GM12891 (cell line): ENCODE results near the gene RPS21.

Experiments
- DNase-seq: peaks from one replicate; pipeline ENCODE4 v3.0.0; 2011; ENCODE audit warnings: low spot score; ENCODE audit not compliant: insufficient read length
- FAIRE-seq: peaks from 2 replicates; lab custom pipeline; 2011; peaks lifted over from hg19 to GRCh38; lab: Jason Lieb, UNC
- PAX5 ChIP-seq: IDR thresholded peaks from 2 replicates; pipeline ENCODE4 v1.6.1; 2011; ENCODE audit warnings: low read length, moderate library complexity, mild to moderate bottlenecking; ENCODE audit not compliant: insufficient read depth, severe bottlenecking
- POLR2A ChIP-seq: IDR thresholded peaks from 2 replicates; pipeline ENCODE4 v1.6.1; 2011; ENCODE audit warnings: low read depth, low read length, control low read depth
- POLR2AphosphoS5 ChIP-seq: IDR thresholded peaks from 2 replicates; pipeline ENCODE4 v1.6.1; 2011; ENCODE audit warnings: low read depth, low read length, control low read depth
- POU2F2 ChIP-seq: IDR thresholded peaks from 2 replicates; pipeline ENCODE4 v1.6.1; 2011; ENCODE audit warnings: low read depth, mild to moderate bottlenecking, control low read depth, low read length, moderate library complexity
- SPI1 ChIP-seq: IDR thresholded peaks from 2 replicates; pipeline ENCODE4 v1.6.1; 2011; ENCODE audit warnings: low read depth, low read length, control low read depth
- TAF1 ChIP-seq: IDR thresholded peaks from 2 replicates; pipeline ENCODE4 v1.6.1; 2011; ENCODE audit warnings: low read depth, low read length, control low read depth

RPS21 gene

GRCh38 chr20:62388839-62389600, 2.1 kb downstream of the RPS21 start:
- DNase-seq (no peak), FAIRE-seq (no peak)
- no peak for TF ChIP-seq POU2F2
- no peak for TF ChIP-seq PAX5
- TF ChIP-seq POLR2A = peak; percentile 74
- peak; percentile 37; the same call in 1 of the 2 replicates for TF ChIP-seq POLR2AphosphoS5
- no peak for TF ChIP-seq SPI1

- FAIRE-seq = no peak
- no peak for DNase-seq
- TF ChIP-seq POLR2AphosphoS5 (no peak; the same call in 1 of the 2 replicates), TAF1 (no peak), POU2F2 (no peak), POLR2A (no peak), SPI1 (no peak), PAX5 (peak; percentile 2)
Measured at GRCh38 chr20:62389601-62390087, 2.7 kb downstream of the RPS21 start.

- no peak for FAIRE-seq
- TF ChIP-seq POLR2AphosphoS5 = no peak
- no peak for TF ChIP-seq POU2F2
- peak; percentile 20; the same call in 1 of the 2 replicates for TF ChIP-seq POLR2A
- DNase-seq = no peak
Measured at GRCh38 chr20:62390317-62391164, 3.6 kb downstream of the RPS21 start.

- FAIRE-seq (no peak), DNase-seq (no peak)
- no peak for TF ChIP-seq PAX5
- TF ChIP-seq SPI1 = no peak
- TF ChIP-seq POLR2AphosphoS5 = peak; percentile 51; the same call in 1 of the 2 replicates
- TF ChIP-seq POU2F2 = no peak
Measured at GRCh38 chr20:62391165-62392076, 4.5 kb downstream of the RPS21 start.

GRCh38 chr20:62392077-62392418, 5.1 kb downstream of the RPS21 start:
- FAIRE-seq (no peak), DNase-seq (no peak)
- TF ChIP-seq POU2F2 = no peak
- TF ChIP-seq POLR2AphosphoS5 = no peak
- no peak for TF ChIP-seq TAF1
- TF ChIP-seq PAX5 = no peak

GRCh38 chr20:62392621-62393334, 5.9 kb downstream of the RPS21 start:
- FAIRE-seq (no peak), DNase-seq (no peak)
- TF ChIP-seq SPI1 (no peak), PAX5 (no peak), POLR2AphosphoS5 (no peak; the same call in 1 of the 2 replicates), TAF1 (no peak), POLR2A (no peak), POU2F2 (no peak)

GRCh38 chr20:62393335-62393665, 6.4 kb downstream of the RPS21 start:
- TF ChIP-seq POLR2AphosphoS5 (no peak), POU2F2 (no peak), POLR2A (no peak)
- FAIRE-seq (no peak), DNase-seq (no peak)

GRCh38 chr20:62393830-62394229, 6.9 kb downstream of the RPS21 start:
- FAIRE-seq (no peak), DNase-seq (no peak)
- TF ChIP-seq SPI1 (no peak), TAF1 (no peak), PAX5 (no peak), POLR2A (no peak), POLR2AphosphoS5 (no peak), POU2F2 (no peak)

GRCh38 chr20:62394248-62395245, 7.6 kb downstream of the RPS21 start:
- no peak for FAIRE-seq
- no peak for DNase-seq
- no peak for TF ChIP-seq TAF1
- no peak for TF ChIP-seq POLR2A
- TF ChIP-seq POU2F2 = no peak
